HepG2 (cell line): ENCODE measurements around the gene RNF5.

Experiments
- CAMTA2 ChIP-seq: sonication (generic); formaldehyde crosslinking; IDR thresholded peaks from 2 replicates; pipeline ENCODE4 v1.4.0; 2020; ENCODE audit warnings: mild to moderate bottlenecking, missing genetic modification reagents, borderline replicate concordance
- CTCF ChIP-seq: sonication (generic); formaldehyde crosslinking; IDR thresholded peaks from 2 replicates; pipeline ENCODE4 v1.5.0; 2020; ENCODE audit warnings: mild to moderate bottlenecking, missing genetic modification reagents, moderate library complexity
- MAFK ChIP-seq, 2 experiments: IDR thresholded peaks in 1 of 2; conservative IDR thresholded peaks in 1 of 2; 2 replicates each; pipeline ENCODE4 v1.6.1; 2011; ENCODE audit warnings: improper control_type of control experiment in 2 of 2, low read length in 2 of 2
- MAX ChIP-seq: IDR thresholded peaks from 2 replicates; pipeline ENCODE4 v1.6.1; 2012; ENCODE audit warnings: inconsistent platforms
- NR2C2 ChIP-seq: sonication (generic); formaldehyde crosslinking; IDR thresholded peaks from 2 replicates; pipeline ENCODE4 v1.4.0; 2020; ENCODE audit warnings: missing genetic modification reagents, mild to moderate bottlenecking, moderate library complexity, borderline replicate concordance
- POLR2G ChIP-seq: fragments of 200-400 bp; formaldehyde crosslinking; IDR thresholded peaks from 2 replicates; pipeline ENCODE4 v1.6.1; 2018; ENCODE audit warnings: mild to moderate bottlenecking, low read depth, low read length, moderate library complexity
- SMC3 ChIP-seq: IDR thresholded peaks from 2 replicates; pipeline ENCODE4 v1.6.1; 2011; ENCODE audit warnings: low read length, improper control_type of control experiment
- TEAD3 ChIP-seq: optimal IDR thresholded peaks from 2 replicates; pipeline ENCODE3; 2016; ENCODE audit warnings: borderline replicate concordance
- ZNF777 ChIP-seq: sonication (generic); formaldehyde crosslinking; IDR thresholded peaks from 2 replicates; pipeline ENCODE4 v1.4.0; 2020; ENCODE audit warnings: missing genetic modification reagents
- ZNF782 ChIP-seq: sonication (generic); formaldehyde crosslinking; IDR thresholded peaks from 2 replicates; pipeline ENCODE4 v1.4.0; 2020; ENCODE audit warnings: missing genetic modification reagents, mild to moderate bottlenecking, borderline replicate concordance

GRCh38 chr6:32189742-32190053, 11.5 kb downstream of the RNF5 start:
- TF ChIP-seq MAX: no peak; the same call in 1 of the 2 replicates
- TF ChIP-seq MAFK (conservative IDR thresholded peaks at IDR 0.05 in 1 of 2, IDR thresholded peaks at IDR 0.05 in 1 of 2; ENCODE audit: low read length in 2 of 2): no peak
- TF ChIP-seq CAMTA2: no peak
- no peak for TF ChIP-seq SMC3
- TF ChIP-seq ZNF777 (CRISPR knock-in tag): no peak
- TF ChIP-seq NR2C2 (CRISPR knock-in tag): no peak
- no peak for TF ChIP-seq CTCF
- no peak for TF ChIP-seq ZNF782 (CRISPR knock-in tag)
- no peak for TF ChIP-seq POLR2G
- TF ChIP-seq TEAD3 (CRISPR knock-in tag): no peak
